ENCODE data around the gene ALMS1.
A peak's percentile ranks its signal among the peaks of the same experiment; 100 is the strongest.
"Not testable (repeated sequence)": the region's sequence is repeated elsewhere in the genome, so short reads cannot be mapped to it uniquely, and the experiment has no call there.

Gene ALMS1

DNA sequence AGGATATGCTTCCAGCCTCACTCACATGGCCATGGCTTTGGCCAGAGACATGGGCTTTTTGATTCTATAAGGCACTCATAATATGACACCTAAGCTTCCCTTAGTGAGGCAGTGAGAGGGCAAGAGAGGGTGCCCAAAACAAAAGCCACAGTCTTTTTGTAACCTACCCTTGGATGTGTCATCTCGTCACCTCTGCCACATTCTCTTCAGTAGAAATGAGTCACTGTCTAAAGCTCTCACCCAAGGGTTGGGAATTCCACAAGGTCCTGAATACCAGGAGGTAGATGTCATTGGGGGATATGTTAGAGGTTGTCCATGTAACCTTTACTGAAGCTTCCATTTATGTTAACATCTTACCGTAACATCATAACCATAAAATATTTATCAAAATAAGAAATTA, 108.4 kb downstream of the ALMS1 start:
- Histone ChIP-seq H3K4me2 (ENCODE audit: low read depth, low read length, poor library complexity, severe bottlenecking) (no peak overlapping the region), H3K27ac (ENCODE audit: low read depth, low read length) (no peak overlapping the region), H3K27me3 (ENCODE audit: low read length) (no peaks in the 10 kb centered on the region), H3K79me2 (ENCODE audit: insufficient read depth, low read length) (no peaks in the 10 kb centered on the region), H3K9me2 (replicated peaks; ENCODE audit: insufficient read depth, low read length) (no peaks in the 10 kb centered on the region), H3K36me3 (ENCODE audit: low read length) (peaks cover 9% of the 10 kb centered on the region; the same call in 1 of the 2 replicates), H2AFZ (ENCODE audit: low read depth, low read length, severe bottlenecking) (no peak overlapping the region), H4K20me1 (ENCODE audit: low read depth, low read length) (no peaks in the 10 kb centered on the region), H3K9me3 (ENCODE audit: insufficient read depth, low read length) (no peaks in the 10 kb centered on the region), H3K9ac (ENCODE audit: low read length) (no peak overlapping the region), H3F3A (ENCODE audit: insufficient read depth) (no peaks in the 10 kb centered on the region), H3K4me3 (ENCODE audit: insufficient read depth, low read length, poor library complexity, severe bottlenecking) (no peak overlapping the region)
- no peak for TF ChIP-seq EZH2phosphoT487 (conservative IDR thresholded peaks at IDR 0.05; ENCODE audit: low read length)
- TF ChIP-seq, protein P1, sequence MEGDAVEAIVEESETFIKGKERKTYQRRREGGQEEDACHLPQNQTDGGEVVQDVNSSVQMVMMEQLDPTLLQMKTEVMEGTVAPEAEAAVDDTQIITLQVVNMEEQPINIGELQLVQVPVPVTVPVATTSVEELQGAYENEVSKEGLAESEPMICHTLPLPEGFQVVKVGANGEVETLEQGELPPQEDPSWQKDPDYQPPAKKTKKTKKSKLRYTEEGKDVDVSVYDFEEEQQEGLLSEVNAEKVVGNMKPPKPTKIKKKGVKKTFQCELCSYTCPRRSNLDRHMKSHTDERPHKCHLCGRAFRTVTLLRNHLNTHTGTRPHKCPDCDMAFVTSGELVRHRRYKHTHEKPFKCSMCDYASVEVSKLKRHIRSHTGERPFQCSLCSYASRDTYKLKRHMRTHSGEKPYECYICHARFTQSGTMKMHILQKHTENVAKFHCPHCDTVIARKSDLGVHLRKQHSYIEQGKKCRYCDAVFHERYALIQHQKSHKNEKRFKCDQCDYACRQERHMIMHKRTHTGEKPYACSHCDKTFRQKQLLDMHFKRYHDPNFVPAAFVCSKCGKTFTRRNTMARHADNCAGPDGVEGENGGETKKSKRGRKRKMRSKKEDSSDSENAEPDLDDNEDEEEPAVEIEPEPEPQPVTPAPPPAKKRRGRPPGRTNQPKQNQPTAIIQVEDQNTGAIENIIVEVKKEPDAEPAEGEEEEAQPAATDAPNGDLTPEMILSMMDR (IDR thresholded peaks at IDR 0.05; ENCODE audit: insufficient read depth, low read length, poor library complexity, severe bottlenecking), result no peak

GRCh38 chr2:73503992-73504570, 118.4 kb downstream of the ALMS1 start:
- H3K4me3 ChIP-seq (ENCODE audit: insufficient read depth, low read length, poor library complexity, severe bottlenecking), result no peak overlapping the region
- H3K79me2 ChIP-seq (ENCODE audit: insufficient read depth, low read length), result no peaks in the 10 kb centered on the region
- H3F3A ChIP-seq (ENCODE audit: insufficient read depth), result no peaks in the 10 kb centered on the region
- no peaks in the 10 kb centered on the region for H3K27me3 ChIP-seq (ENCODE audit: low read length)
- TF ChIP-seq, protein P1 (IDR thresholded peaks at IDR 0.05; ENCODE audit: insufficient read depth, low read length, poor library complexity, severe bottlenecking), result no peak
- no peak for TF ChIP-seq EZH2phosphoT487 (conservative IDR thresholded peaks at IDR 0.05; ENCODE audit: low read length)
- no peaks in the 10 kb centered on the region for H3K9me3 ChIP-seq (ENCODE audit: insufficient read depth, low read length)
- H3K27ac ChIP-seq (ENCODE audit: low read depth, low read length), result no peak overlapping the region
- no peak overlapping the region for H2AFZ ChIP-seq (ENCODE audit: low read depth, low read length, severe bottlenecking)
- H3K9me2 ChIP-seq (replicated peaks; ENCODE audit: insufficient read depth, low read length), result no peaks in the 10 kb centered on the region
- H3K9ac ChIP-seq (ENCODE audit: low read length), result no peak overlapping the region
- H3K36me3 ChIP-seq (ENCODE audit: low read length), result no peaks in the 10 kb centered on the region
- H3K4me2 ChIP-seq (ENCODE audit: low read depth, low read length, poor library complexity, severe bottlenecking), result no peak overlapping the region
- no peaks in the 10 kb centered on the region for H4K20me1 ChIP-seq (ENCODE audit: low read depth, low read length)

DNA sequence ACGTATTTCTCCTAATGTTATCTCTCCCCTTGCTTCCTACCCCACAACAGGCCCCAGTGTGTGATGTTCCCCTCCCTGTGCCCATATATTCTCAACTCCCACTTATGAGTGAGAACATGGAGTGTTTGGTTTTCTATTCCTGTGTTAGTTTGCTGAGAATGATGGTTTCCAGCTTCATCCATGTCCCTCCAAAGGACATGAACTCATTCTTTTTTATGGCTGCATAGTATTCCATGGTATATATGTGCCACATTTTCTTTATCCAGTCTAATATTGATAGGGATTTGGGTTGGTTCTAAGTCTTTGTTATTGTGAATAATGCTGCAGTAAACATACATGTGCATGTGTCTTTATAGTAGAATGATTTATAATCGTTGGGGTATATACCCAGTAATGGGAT, 119.2 kb downstream of the ALMS1 start:
- not testable (repeated sequence) for H3K9me3 ChIP-seq (ENCODE audit: insufficient read depth, low read length); H3K79me2 ChIP-seq (ENCODE audit: insufficient read depth, low read length); H2AFZ ChIP-seq (ENCODE audit: low read depth, low read length, severe bottlenecking); H3K9ac ChIP-seq (ENCODE audit: low read length); H4K20me1 ChIP-seq (ENCODE audit: low read depth, low read length); H3K9me2 ChIP-seq (replicated peaks; ENCODE audit: insufficient read depth, low read length); H3K4me3 ChIP-seq (ENCODE audit: insufficient read depth, low read length, poor library complexity, severe bottlenecking); H3K27me3 ChIP-seq (ENCODE audit: low read length); H3K4me2 ChIP-seq (ENCODE audit: low read depth, low read length, poor library complexity, severe bottlenecking); H3F3A ChIP-seq (ENCODE audit: insufficient read depth); H3K36me3 ChIP-seq (ENCODE audit: low read length); H3K27ac ChIP-seq (ENCODE audit: low read depth, low read length)

DNA sequence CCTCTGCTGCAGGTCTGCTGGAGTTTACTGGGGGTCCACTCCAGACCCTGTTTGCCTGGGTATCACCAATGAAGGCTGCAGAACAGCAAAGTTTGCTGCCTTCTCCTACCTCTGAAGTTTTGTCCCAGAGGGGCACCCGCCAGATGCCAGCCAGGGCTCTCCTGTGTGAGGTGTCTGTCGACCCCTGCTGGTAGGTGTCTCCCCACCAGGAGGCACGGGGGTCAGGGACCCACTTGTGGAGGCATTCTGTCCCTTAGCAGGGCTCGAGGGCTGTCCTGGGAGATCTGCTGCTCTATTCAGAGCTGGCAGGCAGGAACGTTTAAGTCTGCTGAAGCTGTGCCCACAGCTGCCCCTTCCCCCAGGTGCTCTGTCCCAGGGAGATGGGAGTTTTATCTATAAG, 124.8 kb downstream of the ALMS1 start:
- not testable (repeated sequence) for H3K9me2 ChIP-seq (replicated peaks; ENCODE audit: insufficient read depth, low read length)

More for the DNA sequence above, 124.8 kb downstream of the ALMS1 start:
- TF ChIP-seq, protein P1 (IDR thresholded peaks at IDR 0.05; ENCODE audit: insufficient read depth, low read length, poor library complexity, severe bottlenecking), result peak; percentile 11
- H3K27ac ChIP-seq (ENCODE audit: low read depth, low read length); H3K27me3 ChIP-seq (ENCODE audit: low read length); H3K79me2 ChIP-seq (ENCODE audit: insufficient read depth, low read length); H4K20me1 ChIP-seq (ENCODE audit: low read depth, low read length); H3K9me3 ChIP-seq (ENCODE audit: insufficient read depth, low read length); H3K36me3 ChIP-seq (ENCODE audit: low read length); H3K4me2 ChIP-seq (ENCODE audit: low read depth, low read length, poor library complexity, severe bottlenecking); H3K4me3 ChIP-seq (ENCODE audit: insufficient read depth, low read length, poor library complexity, severe bottlenecking); H3K9ac ChIP-seq (ENCODE audit: low read length); H3F3A ChIP-seq (ENCODE audit: insufficient read depth); H2AFZ ChIP-seq (ENCODE audit: low read depth, low read length, severe bottlenecking): not testable (repeated sequence)
